22Rv1 (cell line): Measurements from ENCODE around the gene CSRP3.

Experiments used
- ZFX ChIP-seq: fragments of 450-650 bp; IDR thresholded peaks from 2 replicates; pipeline ENCODE4 v1.6.1; 2017; ENCODE audit warnings: antibody characterized with exemption, borderline replicate concordance
- TF ChIP-seq, protein P1 (sequence below): fragments of 450-650 bp; IDR thresholded peaks from 2 replicates; pipeline ENCODE4 v1.5.1; 2017; ENCODE audit warnings: mild to moderate bottlenecking

DNA sequence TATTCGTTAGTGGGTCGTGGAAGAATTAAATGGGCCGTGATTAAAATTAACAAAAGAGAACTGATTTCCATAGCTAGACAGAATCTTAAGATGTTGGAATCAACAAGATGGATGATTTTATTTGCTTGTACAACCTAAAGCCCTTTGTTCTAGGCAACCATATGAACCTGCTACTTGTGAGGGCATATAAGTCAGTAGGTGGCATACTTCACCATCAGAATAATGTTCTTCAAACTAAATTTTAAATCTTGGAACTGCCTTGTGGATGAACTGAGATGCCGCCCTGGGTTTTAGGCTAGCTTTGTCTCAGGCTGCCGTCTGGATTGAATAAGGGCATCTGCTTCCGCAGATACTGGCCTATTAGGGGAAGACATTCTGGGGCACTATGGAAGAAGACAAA, 40.9 kb downstream of the CSRP3 start:
- TF ChIP-seq, protein P1, sequence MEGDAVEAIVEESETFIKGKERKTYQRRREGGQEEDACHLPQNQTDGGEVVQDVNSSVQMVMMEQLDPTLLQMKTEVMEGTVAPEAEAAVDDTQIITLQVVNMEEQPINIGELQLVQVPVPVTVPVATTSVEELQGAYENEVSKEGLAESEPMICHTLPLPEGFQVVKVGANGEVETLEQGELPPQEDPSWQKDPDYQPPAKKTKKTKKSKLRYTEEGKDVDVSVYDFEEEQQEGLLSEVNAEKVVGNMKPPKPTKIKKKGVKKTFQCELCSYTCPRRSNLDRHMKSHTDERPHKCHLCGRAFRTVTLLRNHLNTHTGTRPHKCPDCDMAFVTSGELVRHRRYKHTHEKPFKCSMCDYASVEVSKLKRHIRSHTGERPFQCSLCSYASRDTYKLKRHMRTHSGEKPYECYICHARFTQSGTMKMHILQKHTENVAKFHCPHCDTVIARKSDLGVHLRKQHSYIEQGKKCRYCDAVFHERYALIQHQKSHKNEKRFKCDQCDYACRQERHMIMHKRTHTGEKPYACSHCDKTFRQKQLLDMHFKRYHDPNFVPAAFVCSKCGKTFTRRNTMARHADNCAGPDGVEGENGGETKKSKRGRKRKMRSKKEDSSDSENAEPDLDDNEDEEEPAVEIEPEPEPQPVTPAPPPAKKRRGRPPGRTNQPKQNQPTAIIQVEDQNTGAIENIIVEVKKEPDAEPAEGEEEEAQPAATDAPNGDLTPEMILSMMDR: no peak
- TF ChIP-seq ZFX: no peak
